Effector memory CD4-positive, alpha-beta T cell (primary cell): ENCODE measurements around the gene LRRFIP2.

Source experiments
- DNase-seq, 3 donors: peaks; one replicate each; pipeline ENCODE4 v3.0.0-alpha.2; 2020
- H3K27ac ChIP-seq: 2 replicates; pipeline ENCODE4 v1.7.0; 2013; ENCODE audit warnings: mild to moderate bottlenecking, low read length, moderate library complexity; ENCODE audit not compliant: insufficient read depth, poor library complexity, severe bottlenecking
- H3K27me3 ChIP-seq: replicated peaks from 2 replicates; pipeline ENCODE4 v1.7.0; 2013; ENCODE audit warnings: mild to moderate bottlenecking, low read length; ENCODE audit not compliant: insufficient read depth, control insufficient read depth, poor library complexity, severe bottlenecking
- H3K36me3 ChIP-seq: 2 replicates; pipeline ENCODE4 v1.7.0; 2013; ENCODE audit warnings: mild to moderate bottlenecking, low read length, moderate library complexity; ENCODE audit not compliant: control insufficient read depth, insufficient read depth
- H3K4me1 ChIP-seq: 2 replicates; pipeline ENCODE4 v1.7.0; 2013; ENCODE audit warnings: low read length, mild to moderate bottlenecking; ENCODE audit not compliant: control insufficient read depth, insufficient read depth, poor library complexity, severe bottlenecking
- H3K4me3 ChIP-seq: 2 replicates; pipeline ENCODE4 v1.7.0; 2013; ENCODE audit warnings: low read length, low read depth, mild to moderate bottlenecking; ENCODE audit not compliant: insufficient read depth, poor library complexity, severe bottlenecking
- H3K9me3 ChIP-seq: 2 replicates; pipeline ENCODE4 v1.7.0; 2013; ENCODE audit warnings: mild to moderate bottlenecking, low read length, moderate library complexity; ENCODE audit not compliant: control insufficient read depth

The LRRFIP2 gene

GRCh38 chr3:37025561-37026335 is 148.6 kb downstream of the LRRFIP2 start:
- DNase-seq: no peak
- Histone ChIP-seq H3K36me3 (peaks cover 58% of the 10 kb centered on the region), H3K9me3 (no peaks in the 10 kb centered on the region), H3K27ac (no peak overlapping the region), H3K27me3 (no peaks in the 10 kb centered on the region), H3K4me3 (no peak overlapping the region), H3K4me1 (no peaks in the 10 kb centered on the region)

GRCh38 chr3:37024820-37025405 is 149.5 kb downstream of the LRRFIP2 start:
- Histone ChIP-seq H3K36me3 (peaks cover 61% of the 10 kb centered on the region), H3K27me3 (no peaks in the 10 kb centered on the region), H3K4me1 (no peaks in the 10 kb centered on the region), H3K27ac (no peak overlapping the region), H3K9me3 (no peaks in the 10 kb centered on the region), H3K4me3 (no peak overlapping the region)
- no peak for DNase-seq

- Histone ChIP-seq H3K27me3 (no peaks in the 10 kb centered on the region), H3K4me3 (no peak overlapping the region), H3K27ac (no peak overlapping the region), H3K9me3 (no peaks in the 10 kb centered on the region), H3K4me1 (no peaks in the 10 kb centered on the region), H3K36me3 (peaks cover 61% of the 10 kb centered on the region)
- DNase-seq: no peak
These were observed 150.3 kb downstream of the LRRFIP2 start for GRCh38 chr3:37024092-37024491.

- Histone ChIP-seq H3K4me1 (no peaks in the 10 kb centered on the region), H3K27ac (no peak overlapping the region), H3K4me3 (no peak overlapping the region), H3K27me3 (no peaks in the 10 kb centered on the region), H3K9me3 (no peaks in the 10 kb centered on the region), H3K36me3 (peaks cover 82% of the 10 kb centered on the region)
- DNase-seq: no peak
These were observed 156.7 kb downstream of the LRRFIP2 start for GRCh38 chr3:37017683-37018082.

GRCh38 chr3:37016903-37017302 is 157.5 kb downstream of the LRRFIP2 start:
- no peak for DNase-seq
- H3K36me3 ChIP-seq: peaks cover 82% of the 10 kb centered on the region
- no peaks in the 10 kb centered on the region for H3K4me1 ChIP-seq
- H3K27me3 ChIP-seq: no peaks in the 10 kb centered on the region
- H3K27ac ChIP-seq: no peak overlapping the region
- no peak overlapping the region for H3K4me3 ChIP-seq
- no peaks in the 10 kb centered on the region for H3K9me3 ChIP-seq

GRCh38 chr3:37015642-37016041 is 158.7 kb downstream of the LRRFIP2 start:
- Histone ChIP-seq H3K36me3 (peaks cover 75% of the 10 kb centered on the region), H3K27ac (no peak overlapping the region), H3K9me3 (no peaks in the 10 kb centered on the region), H3K4me1 (no peaks in the 10 kb centered on the region), H3K4me3 (no peak overlapping the region), H3K27me3 (no peaks in the 10 kb centered on the region)
- no peak for DNase-seq

- H3K4me1 ChIP-seq: no peaks in the 10 kb centered on the region
- H3K36me3 ChIP-seq: peaks cover 67% of the 10 kb centered on the region
- no peak overlapping the region for H3K27ac ChIP-seq
- H3K27me3 ChIP-seq: no peaks in the 10 kb centered on the region
- no peak overlapping the region for H3K4me3 ChIP-seq
- H3K9me3 ChIP-seq: no peaks in the 10 kb centered on the region
- no peak for DNase-seq
These were observed 159.8 kb downstream of the LRRFIP2 start for GRCh38 chr3:37014620-37015019.
